K562 (cell line): ENCODE measurements around the gene GLUD1.

Experiments
- BRCA1 ChIP-seq, 2 experiments: fragments of 450-650 bp in 1 of 2; sonication (generic) in 1 of 2; formaldehyde crosslinking in 1 of 2; IDR thresholded peaks; 2 replicates each; pipeline versions ENCODE4 v1.5.0 to v1.6.1; 2017 to 2020; ENCODE audit warnings: mild to moderate bottlenecking in 1 of 2, missing genetic modification reagents in 1 of 2
- NRF1 ChIP-seq, 2 experiments: fragments of 450-650 bp; IDR thresholded peaks in 1 of 2; conservative IDR thresholded peaks in 1 of 2; 2 replicates each; pipeline ENCODE4 v1.6.1; 2014; ENCODE audit warnings: mild to moderate bottlenecking in 2 of 2
- OTX1 ChIP-seq: fragments of 450-650 bp; formaldehyde crosslinking; IDR thresholded peaks from 2 replicates; pipeline ENCODE4 v1.4.0; 2022; ENCODE audit warnings: mild to moderate bottlenecking
- PHF8 ChIP-seq: fragments of 200-600 bp; sonication (generic); IDR thresholded peaks from 2 replicates; pipeline ENCODE4 v1.6.1; 2012; ENCODE audit warnings: mixed run types, mild to moderate bottlenecking, inconsistent platforms, low read length, moderate library complexity, borderline replicate concordance
- POLR2A ChIP-seq: fragments of 450-650 bp; conservative IDR thresholded peaks from 2 replicates; pipeline ENCODE4 v1.6.1; 2016
- RAD51 ChIP-seq: fragments of 450-650 bp; IDR thresholded peaks from 2 replicates; pipeline ENCODE4 v1.7.1; 2016; ENCODE audit warnings: low read depth, mild to moderate bottlenecking, borderline replicate concordance
- ZNF41 ChIP-seq: fragments of 250-450 bp; sonication (Bioruptor Pico); conservative IDR thresholded peaks from 2 replicates; pipeline ENCODE4 v1.4.0; 2020; ENCODE audit warnings: mild to moderate bottlenecking
- ZNF778 ChIP-seq: fragments of 450-650 bp; formaldehyde crosslinking; IDR thresholded peaks from 2 replicates; pipeline ENCODE4 v1.4.0; 2020; ENCODE audit warnings: mild to moderate bottlenecking, moderate library complexity

DNA sequence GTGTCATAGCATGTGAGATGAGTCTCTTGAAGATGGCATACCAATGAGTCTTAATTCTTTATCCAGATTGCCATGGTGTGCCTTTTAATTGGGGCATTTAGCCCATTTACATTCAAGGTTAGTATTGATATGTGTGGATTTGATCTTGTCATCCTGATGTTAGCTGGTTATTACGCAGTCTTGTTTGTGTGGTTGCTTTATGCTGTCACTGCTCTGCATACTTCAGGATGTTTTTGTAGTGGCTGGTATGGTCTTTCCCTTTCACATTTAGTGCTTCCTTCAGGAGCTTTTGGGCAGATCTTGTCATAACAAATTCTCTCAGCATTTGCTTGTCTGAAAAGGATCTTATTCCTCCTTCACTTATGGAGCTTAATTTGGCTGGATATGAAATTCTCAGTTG lies 58.0 kb downstream of the GLUD1 start:
- no peak for TF ChIP-seq POLR2A
- TF ChIP-seq RAD51, result no peak
- TF ChIP-seq ZNF41 (CRISPR knock-in tag), result no peak
- TF ChIP-seq BRCA1 (IDR thresholded peaks at IDR 0.05), result no peak
- no peak for TF ChIP-seq BRCA1 (CRISPR knock-in tag; IDR thresholded peaks at IDR 0.05)
- TF ChIP-seq NRF1 (conservative IDR thresholded peaks at IDR 0.05 in 1 of 2, IDR thresholded peaks at IDR 0.05 in 1 of 2), result no peak
- TF ChIP-seq PHF8, result no peak
- TF ChIP-seq OTX1 (CRISPR knock-in tag), result no peak
- TF ChIP-seq ZNF778 (CRISPR knock-in tag), result no peak
